Measurements from ENCODE around the gene BAZ2B. TPM values are rescaled to one million over a fixed set of nuclear protein-coding genes. Genes with fewer than 3 reads are reported as not detected.
A peak's percentile ranks its signal among the peaks of the same experiment; 100 is the strongest.

Gene BAZ2B
- total and polyA plus RNA-seq, 2 of the 13 experiments (the other 11 are each of a cell fraction or from before 2014, with no cell fraction given), result 14.0 to 15.1 TPM

DNA sequence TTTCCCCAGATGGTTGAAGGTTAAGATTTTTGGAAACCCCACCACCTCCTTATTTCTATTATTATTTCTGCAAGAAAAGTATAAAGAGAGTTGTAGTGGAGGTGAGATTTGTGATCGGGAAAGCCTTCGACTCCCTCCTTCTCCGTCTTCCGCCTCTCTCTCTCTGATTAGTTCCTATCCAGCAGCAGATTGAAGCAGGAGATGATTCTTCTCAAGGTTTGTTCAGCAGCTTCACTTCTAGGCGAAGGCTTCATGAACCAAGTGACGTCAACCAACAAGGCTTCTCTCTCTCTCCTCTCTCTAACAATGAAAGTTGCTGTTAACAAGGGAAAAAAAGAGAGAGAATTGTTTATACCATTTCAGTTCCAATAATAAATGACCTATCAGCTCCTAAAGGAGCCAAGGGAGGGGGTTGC is at the start of gene BAZ2B (continued):
- TF ChIP-seq, protein P1, sequence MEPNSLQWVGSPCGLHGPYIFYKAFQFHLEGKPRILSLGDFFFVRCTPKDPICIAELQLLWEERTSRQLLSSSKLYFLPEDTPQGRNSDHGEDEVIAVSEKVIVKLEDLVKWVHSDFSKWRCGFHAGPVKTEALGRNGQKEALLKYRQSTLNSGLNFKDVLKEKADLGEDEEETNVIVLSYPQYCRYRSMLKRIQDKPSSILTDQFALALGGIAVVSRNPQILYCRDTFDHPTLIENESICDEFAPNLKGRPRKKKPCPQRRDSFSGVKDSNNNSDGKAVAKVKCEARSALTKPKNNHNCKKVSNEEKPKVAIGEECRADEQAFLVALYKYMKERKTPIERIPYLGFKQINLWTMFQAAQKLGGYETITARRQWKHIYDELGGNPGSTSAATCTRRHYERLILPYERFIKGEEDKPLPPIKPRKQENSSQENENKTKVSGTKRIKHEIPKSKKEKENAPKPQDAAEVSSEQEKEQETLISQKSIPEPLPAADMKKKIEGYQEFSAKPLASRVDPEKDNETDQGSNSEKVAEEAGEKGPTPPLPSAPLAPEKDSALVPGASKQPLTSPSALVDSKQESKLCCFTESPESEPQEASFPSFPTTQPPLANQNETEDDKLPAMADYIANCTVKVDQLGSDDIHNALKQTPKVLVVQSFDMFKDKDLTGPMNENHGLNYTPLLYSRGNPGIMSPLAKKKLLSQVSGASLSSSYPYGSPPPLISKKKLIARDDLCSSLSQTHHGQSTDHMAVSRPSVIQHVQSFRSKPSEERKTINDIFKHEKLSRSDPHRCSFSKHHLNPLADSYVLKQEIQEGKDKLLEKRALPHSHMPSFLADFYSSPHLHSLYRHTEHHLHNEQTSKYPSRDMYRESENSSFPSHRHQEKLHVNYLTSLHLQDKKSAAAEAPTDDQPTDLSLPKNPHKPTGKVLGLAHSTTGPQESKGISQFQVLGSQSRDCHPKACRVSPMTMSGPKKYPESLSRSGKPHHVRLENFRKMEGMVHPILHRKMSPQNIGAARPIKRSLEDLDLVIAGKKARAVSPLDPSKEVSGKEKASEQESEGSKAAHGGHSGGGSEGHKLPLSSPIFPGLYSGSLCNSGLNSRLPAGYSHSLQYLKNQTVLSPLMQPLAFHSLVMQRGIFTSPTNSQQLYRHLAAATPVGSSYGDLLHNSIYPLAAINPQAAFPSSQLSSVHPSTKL (CRISPR knock-in tag; IDR thresholded peaks at IDR 0.05), result peak; percentile 2; the same call in 1 of the 2 replicates
- TF ChIP-seq ATF1 (CRISPR knock-in tag; IDR thresholded peaks at IDR 0.05) (0 out of 2 replicates have a peak, but pooled peaks have one; percentile 27), FOXM1 (CRISPR knock-in tag; IDR thresholded peaks at IDR 0.05) (no peak), CREM (IDR thresholded peaks at IDR 0.05) (0 out of 2 replicates have a peak, but pooled peaks have one; percentile 38), CREM (CRISPR knock-in tag; IDR thresholded peaks at IDR 0.05) (no peak), RORA (CRISPR knock-in tag; IDR thresholded peaks at IDR 0.05) (no peak), ZC3H13 (CRISPR knock-in tag; IDR thresholded peaks at IDR 0.05) (0 out of 2 replicates have a peak, but pooled peaks have one; percentile 9)

DNA sequence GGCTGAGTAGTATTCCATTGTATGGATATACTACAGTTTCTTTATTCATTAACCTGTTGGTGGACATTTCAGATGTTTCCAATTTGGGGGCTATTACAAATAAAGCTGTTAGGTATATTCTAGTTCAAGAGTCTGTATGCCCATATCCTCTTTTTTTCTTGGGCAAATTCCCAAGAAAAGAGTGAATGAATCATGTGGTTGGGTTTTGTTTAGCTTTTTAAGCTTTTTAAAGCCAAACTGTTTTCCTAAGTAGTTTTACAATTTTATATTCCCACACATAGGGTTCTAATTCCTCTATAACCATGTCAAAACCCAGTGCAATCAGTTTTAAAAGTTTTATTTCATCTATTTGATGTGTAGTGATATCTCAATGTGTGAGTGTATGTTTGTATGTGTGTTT is 44.9 kb upstream of the BAZ2B start:
- no TSS peak for BruUV-seq (replicated peaks)
- intact Hi-C loops (cut with micrococcal nuclease; ENCODE audit: unreplicated experiment) (no loop called here), in situ Hi-C loops (cut with HindIII; ENCODE audit: extremely low pct_ligation_motif_present, low pct_unique_long_range_greater_than_20kb) (no loop called here)
- Histone ChIP-seq H3K27ac (ENCODE audit: extremely low read length, insufficient read depth, low read length) (no peak overlapping the region), H3K4me2 (ENCODE audit: low read depth, low read length) (no peak overlapping the region), H3K4me3 (replicated peaks in 1 of 3; ENCODE audit: insufficient read depth in 1 of 3, low read depth in 2 of 3, low read length in 3 of 3) (no peak overlapping the region), H3K27me3 (ENCODE audit: control insufficient read depth in 1 of 2, insufficient read depth in 2 of 2, low read length in 2 of 2) (no peaks in the 10 kb centered on the region), H3K4me1 (ENCODE audit: insufficient read depth, low read length) (no peaks in the 10 kb centered on the region), H3K36me3 (replicated peaks in 1 of 2; ENCODE audit: control insufficient read depth in 1 of 2, insufficient read depth in 2 of 2, low read length in 2 of 2) (no peaks in the 10 kb centered on the region), H4K20me1 (ENCODE audit: insufficient read depth, low read length) (no peaks in the 10 kb centered on the region), H3K9me3 (ENCODE audit: low read length) (no peaks in the 10 kb centered on the region), H2AFZ (ENCODE audit: low read length) (no peak overlapping the region), H3K9ac (ENCODE audit: insufficient read depth, low read depth, low read length) (no peak overlapping the region), H3K79me2 (ENCODE audit: insufficient read depth, low read length) (no peaks in the 10 kb centered on the region)
- FAIRE-seq (no peak), ATAC-seq (no peak), DNase-seq (ENCODE audit: low spot score) (no peak)
- CTCF ChIA-PET (ENCODE audit: low intra/inter-chr PET ratio, low total read pairs), result no interaction called here
- TF ChIP-seq ZSCAN20 (CRISPR knock-in tag; IDR thresholded peaks at IDR 0.05; ENCODE audit: borderline replicate concordance), result no peak
- POLR2A ChIA-PET, result no interaction called here
